Activated CD4-positive, alpha-beta memory T cell treated with anti-CD3 and anti-CD28 coated beads for 36 hours (primary cell): Measurements from ENCODE around the gene CAMTA1. TPM values are rescaled to one million over a fixed set of nuclear protein-coding genes. Genes with fewer than 3 reads are reported as not detected.

Source experiments
- CTCF ChIA-PET: fragments of 350-600 bp; sonication (Branson Sonifier 250); formaldehyde crosslinking; loops from one replicate; lab custom pipeline; 2021; ENCODE audit warnings: antibody characterized with exemption, inconsistent platforms; lab: Charles Lee
- POLR2A ChIA-PET: fragments of 350-600 bp; sonication (Branson Sonifier 250); formaldehyde crosslinking; loops from one replicate; lab custom pipeline; 2021; ENCODE audit warnings: antibody characterized with exemption; lab: Charles Lee
- DNase-seq: peaks from one replicate; pipeline ENCODE4 v3.0.0-alpha.2; 2020
- H3K27ac Mint-ChIP-seq: one replicate; pipeline ENCODE4 v1.8.0; 2021; ENCODE audit warnings: mixed read lengths
- H3K27me3 Mint-ChIP-seq: one replicate; pipeline ENCODE4 v1.8.0; 2021; ENCODE audit warnings: mixed read lengths
- H3K36me3 Mint-ChIP-seq: one replicate; pipeline ENCODE4 v1.8.0; 2021; ENCODE audit warnings: mixed read lengths
- H3K4me1 Mint-ChIP-seq: one replicate; pipeline ENCODE4 v1.8.0; 2021; ENCODE audit warnings: low read depth, mixed read lengths
- H3K4me3 Mint-ChIP-seq: one replicate; pipeline ENCODE4 v1.8.0; 2021; ENCODE audit warnings: mild to moderate bottlenecking, mixed read lengths
- H3K9me3 Mint-ChIP-seq: one replicate; pipeline ENCODE4 v1.8.0; 2021; ENCODE audit warnings: mixed read lengths
- intact Hi-C: fragments of 100-400 bp; cut with micrococcal nuclease; formaldehyde crosslinking; loops from one replicate; pipeline ENCODE4 v1.15.1; 2023
- total RNA-seq, 2 experiments: library from RNA; stranded (reverse); gene quantifications; one replicate each; pipeline ENCODE4 v1.2.3, GENCODE V29; 2021

Gene CAMTA1
- total RNA-seq, 2 experiments from 2014 or later: 64.7 to 68.9 TPM

DNA sequence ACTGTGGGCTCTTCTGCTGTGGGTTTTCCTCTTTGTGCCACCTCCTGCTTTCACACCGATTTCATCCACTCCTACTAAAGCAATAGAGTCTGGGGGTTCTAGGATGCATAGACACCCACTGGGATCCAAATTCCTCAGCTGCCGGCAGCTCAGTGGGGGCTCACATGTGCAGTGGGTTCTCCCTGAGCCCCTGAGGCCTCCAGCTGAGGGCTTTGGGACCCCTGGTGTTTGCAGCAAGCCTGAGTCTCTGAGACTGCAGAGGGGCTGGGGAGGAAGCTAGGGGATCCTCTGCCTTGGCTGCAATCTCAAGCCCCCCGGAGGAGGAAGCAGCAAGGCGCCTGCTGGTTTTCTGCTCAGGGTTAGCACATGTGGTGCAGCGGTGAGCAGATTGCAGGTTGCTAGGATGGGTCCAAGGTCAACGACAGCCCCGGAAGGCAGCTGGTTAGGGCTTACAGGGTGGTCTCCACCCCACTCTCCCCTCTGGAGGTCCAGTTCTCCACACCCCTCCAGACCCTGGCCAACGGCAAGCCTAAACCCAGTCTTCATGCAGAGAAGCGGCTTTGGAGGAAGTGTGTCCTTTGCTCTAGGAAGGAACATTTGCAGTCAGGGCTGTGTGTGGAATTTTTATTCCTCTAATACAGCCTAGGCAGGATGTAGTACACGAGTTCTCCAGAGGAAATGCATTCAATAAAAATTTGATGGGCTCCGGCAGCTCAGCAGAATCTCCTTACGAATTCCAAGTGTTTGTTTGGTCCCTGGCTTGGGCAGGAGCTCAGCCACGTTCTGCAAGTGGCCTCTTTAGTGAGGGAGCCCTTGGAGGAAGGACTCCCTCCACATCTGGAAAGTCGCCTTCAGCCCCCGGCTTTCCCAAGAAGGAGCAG, 716.7 kb downstream of the CAMTA1 start:
- POLR2A ChIA-PET: no interaction called here
- H3K27ac Mint-ChIP-seq: no peak overlapping the region
- CTCF ChIA-PET: no interaction called here
- no peaks in the 10 kb centered on the region for H3K27me3 Mint-ChIP-seq
- intact Hi-C loops: no loop called here
- H3K9me3 Mint-ChIP-seq: no peaks in the 10 kb centered on the region
- H3K4me3 Mint-ChIP-seq: no peak overlapping the region
- no peaks in the 10 kb centered on the region for H3K4me1 Mint-ChIP-seq
- DNase-seq: no peak
- no peaks in the 10 kb centered on the region for H3K36me3 Mint-ChIP-seq

DNA sequence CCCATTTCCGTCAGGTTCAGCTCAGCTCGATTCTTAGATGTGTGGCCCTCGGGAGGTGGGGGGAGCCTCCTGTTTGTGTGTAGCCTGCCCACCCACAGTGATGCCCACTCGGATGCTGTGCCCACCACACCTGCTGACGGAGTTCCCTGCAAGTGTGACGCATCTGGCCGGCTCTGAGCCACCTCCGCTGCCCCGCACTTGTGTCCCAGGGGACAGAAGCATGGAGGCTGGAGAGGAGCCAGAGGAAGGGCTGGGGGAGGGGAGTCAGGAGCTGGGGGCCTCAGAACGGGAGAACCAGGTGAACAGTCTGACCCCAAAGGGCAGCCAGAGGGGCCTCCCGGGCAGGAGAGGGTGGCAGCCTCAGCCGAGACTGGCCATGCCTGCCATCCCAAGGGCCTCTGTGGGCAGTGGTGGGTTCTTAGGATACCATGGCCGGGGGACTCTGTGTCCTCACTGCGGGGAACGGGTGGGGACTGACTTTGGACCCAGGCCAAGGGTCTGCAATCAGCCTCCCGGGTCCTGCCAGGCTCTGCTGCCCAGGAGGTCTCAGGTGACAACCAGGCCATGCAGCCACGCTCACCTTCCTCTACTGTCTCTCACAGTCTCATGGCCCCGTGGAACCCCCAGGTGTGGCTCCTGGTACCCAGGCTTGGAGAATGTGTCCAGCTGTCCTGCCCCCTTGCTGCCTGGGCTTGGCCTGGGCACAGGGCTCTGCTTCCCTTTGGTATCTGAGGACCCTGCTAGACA, 718.6 kb downstream of the CAMTA1 start:
- no peak overlapping the region for H3K4me3 Mint-ChIP-seq
- CTCF ChIA-PET: no interaction called here
- no peaks in the 10 kb centered on the region for H3K9me3 Mint-ChIP-seq
- H3K4me1 Mint-ChIP-seq: no peaks in the 10 kb centered on the region
- H3K27me3 Mint-ChIP-seq: no peaks in the 10 kb centered on the region
- no peak overlapping the region for H3K27ac Mint-ChIP-seq
- no peaks in the 10 kb centered on the region for H3K36me3 Mint-ChIP-seq
- POLR2A ChIA-PET: no interaction called here
- intact Hi-C loops: no loop called here
- DNase-seq: no peak

DNA sequence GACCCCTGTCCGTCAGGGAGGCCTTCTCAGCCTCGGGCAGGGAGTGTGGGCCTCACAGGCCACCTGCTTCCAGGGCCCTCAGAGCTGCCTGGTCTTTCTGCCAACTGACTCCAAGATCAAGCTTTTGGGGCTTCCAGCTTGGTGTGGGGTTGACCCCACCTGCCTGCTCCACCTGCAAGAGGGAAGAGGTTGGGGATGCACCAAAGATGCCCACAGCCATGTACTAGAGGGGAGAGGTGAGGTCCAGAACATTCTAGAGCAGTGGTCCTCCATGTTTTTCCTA, 719.1 kb downstream of the CAMTA1 start:
- intact Hi-C loops: no loop called here
- no peak overlapping the region for H3K4me3 Mint-ChIP-seq
- CTCF ChIA-PET: no interaction called here
- POLR2A ChIA-PET: no interaction called here
- no peaks in the 10 kb centered on the region for H3K9me3 Mint-ChIP-seq
- H3K4me1 Mint-ChIP-seq: no peaks in the 10 kb centered on the region
- no peak overlapping the region for H3K27ac Mint-ChIP-seq
- no peak for DNase-seq
- H3K36me3 Mint-ChIP-seq: no peaks in the 10 kb centered on the region
- no peaks in the 10 kb centered on the region for H3K27me3 Mint-ChIP-seq

DNA sequence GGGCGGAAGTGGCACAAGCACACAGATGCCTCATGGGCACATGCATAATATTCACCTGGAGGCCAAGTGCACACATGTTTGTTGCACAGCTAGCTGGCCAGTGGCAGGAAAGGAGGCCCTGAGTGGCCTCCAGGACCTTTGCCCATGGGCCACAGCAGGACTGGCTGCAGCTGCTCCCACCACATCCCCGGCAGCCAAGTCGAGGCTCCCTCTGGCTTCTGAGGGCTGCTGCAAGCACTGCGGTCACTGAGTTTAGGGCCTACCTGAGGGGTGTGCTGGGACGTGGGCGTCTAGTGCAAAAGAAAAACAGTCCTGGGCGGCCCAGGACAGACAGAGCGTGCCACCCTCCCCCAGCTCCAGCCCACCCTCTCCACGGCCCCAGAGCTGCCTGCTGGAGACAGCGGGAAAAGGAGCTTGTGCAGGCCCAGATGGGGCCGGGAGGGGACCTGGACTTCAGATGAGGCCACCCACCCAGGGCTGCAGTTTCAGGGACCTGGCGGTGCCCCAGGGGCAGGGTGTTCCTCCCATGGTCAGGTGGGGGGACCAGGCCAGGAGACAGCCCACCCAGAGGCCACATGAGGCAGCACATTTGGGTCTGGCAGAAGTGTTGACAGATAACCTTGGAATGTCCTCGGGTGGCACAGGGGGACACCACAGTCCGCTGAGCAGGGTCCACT, 720.0 kb downstream of the CAMTA1 start:
- POLR2A ChIA-PET: no interaction called here
- no peaks in the 10 kb centered on the region for H3K36me3 Mint-ChIP-seq
- intact Hi-C loops: no loop called here
- H3K4me3 Mint-ChIP-seq: no peak overlapping the region
- no peaks in the 10 kb centered on the region for H3K9me3 Mint-ChIP-seq
- CTCF ChIA-PET: no interaction called here
- H3K27ac Mint-ChIP-seq: no peak overlapping the region
- no peaks in the 10 kb centered on the region for H3K27me3 Mint-ChIP-seq
- no peaks in the 10 kb centered on the region for H3K4me1 Mint-ChIP-seq
- DNase-seq: no peak

DNA sequence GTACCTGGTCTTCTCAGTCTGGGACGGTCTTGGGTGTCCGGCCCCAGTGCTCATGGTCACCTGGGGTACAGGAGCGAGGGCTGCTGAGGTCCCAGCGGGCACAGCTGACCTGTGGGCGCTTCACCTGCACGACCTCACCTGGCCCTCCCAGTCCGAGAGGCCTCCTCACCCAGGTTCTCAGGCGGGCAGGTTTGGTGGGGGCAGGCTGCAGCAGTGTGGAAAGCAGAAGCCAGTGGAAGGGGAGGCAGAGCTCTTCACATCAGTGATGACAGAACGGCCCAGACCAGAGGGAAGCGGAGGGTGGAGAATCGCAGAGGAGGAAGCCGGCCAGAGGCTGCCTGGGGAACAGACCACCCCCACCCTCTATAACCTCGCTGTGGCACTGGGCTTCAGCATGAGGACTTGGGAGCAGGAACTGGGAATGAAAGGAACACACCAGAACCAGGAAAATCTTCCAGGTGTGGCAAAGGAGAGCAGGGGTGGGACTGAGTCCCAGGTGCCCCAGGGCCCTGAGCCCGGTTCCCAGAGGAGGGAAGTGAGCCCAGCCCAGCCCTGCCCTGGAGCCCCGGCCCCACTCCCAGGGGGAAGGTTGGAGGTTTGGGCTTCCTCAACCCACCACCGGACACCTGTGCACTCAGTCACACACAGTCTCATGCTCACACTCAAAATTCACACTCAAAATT, 720.7 kb downstream of the CAMTA1 start:
- no peak for DNase-seq
- ChIA-PET POLR2A (no interaction called here), CTCF (no interaction called here)
- Mint-ChIP-seq H3K27me3 (no peaks in the 10 kb centered on the region), H3K36me3 (no peaks in the 10 kb centered on the region), H3K4me3 (no peak overlapping the region), H3K4me1 (no peaks in the 10 kb centered on the region), H3K9me3 (no peaks in the 10 kb centered on the region), H3K27ac (no peak overlapping the region)
- intact Hi-C loops: no loop called here

DNA sequence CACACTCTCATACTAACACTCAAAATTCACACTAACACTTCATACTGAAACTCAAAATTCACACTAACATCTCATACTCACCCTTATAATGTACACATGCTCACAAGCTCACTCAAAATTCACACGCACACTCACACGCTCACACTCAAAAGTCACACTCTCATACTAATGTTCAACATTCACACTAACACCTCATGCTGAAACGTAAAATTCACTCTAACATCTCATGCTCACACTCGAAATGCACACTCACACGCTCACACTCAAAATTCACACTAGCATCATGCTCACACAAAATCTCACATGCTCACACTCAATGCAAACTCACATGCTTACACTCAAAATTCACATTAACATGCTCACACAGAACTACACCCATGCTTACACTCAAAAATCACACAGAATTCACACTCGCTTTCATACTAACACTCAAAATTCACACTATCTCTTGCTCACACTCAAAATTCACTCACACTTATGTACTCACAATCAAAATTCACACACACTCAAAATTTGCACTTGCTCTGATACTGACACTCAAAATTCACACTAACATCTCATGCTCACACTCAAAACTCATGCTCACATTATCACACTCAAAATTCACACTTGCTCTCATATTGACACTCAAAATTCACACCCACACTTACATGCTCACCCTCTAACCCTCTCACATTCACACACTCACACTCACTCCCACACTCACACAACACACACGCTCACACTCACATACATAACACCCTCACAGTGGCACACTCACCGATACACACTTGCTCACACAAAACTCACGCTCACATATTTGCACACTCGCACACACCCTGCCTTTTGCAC, 721.4 kb downstream of the CAMTA1 start:
- H3K36me3 Mint-ChIP-seq: no peaks in the 10 kb centered on the region
- no peak for DNase-seq
- intact Hi-C loops: no loop called here
- no peak overlapping the region for H3K4me3 Mint-ChIP-seq
- ChIA-PET POLR2A (no interaction called here), CTCF (no interaction called here)
- H3K4me1 Mint-ChIP-seq: no peaks in the 10 kb centered on the region
- no peaks in the 10 kb centered on the region for H3K9me3 Mint-ChIP-seq
- H3K27ac Mint-ChIP-seq: no peak overlapping the region
- no peaks in the 10 kb centered on the region for H3K27me3 Mint-ChIP-seq

DNA sequence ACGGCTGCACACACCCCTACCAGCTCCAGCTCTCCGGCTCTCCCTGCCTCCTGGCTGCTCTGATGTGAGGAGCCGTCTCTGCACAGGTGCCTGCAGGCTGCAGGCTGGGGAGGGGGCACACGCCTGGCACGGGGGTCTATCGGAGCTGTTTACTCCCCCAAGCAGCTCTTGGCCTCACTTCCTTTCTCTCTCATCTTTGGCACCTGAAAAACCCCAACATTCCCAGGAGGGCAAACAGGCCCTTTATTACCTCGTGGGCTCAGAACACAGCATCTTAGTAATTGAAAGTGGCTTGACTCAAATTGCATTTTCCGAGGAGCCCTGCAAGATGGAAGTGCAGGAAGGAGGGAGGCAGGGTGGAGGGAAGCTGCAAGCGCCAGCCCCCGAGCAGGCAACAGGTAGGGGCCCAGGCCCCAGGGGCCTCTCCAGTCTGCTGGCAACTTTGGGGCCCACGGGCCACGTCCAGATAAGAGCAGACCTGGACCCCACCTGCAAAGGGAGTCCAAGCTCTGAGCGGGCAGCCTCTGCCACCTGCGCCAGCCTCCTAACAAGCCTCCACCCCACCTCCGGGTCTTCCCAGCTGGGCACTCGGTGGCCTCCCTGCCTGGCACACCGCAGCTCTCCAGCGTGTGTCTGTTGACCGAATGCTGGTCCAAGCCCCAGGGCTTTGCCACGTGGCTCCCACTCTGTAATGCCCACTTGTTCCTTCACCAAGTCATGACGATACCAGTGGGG, 722.2 kb downstream of the CAMTA1 start:
- H3K4me1 Mint-ChIP-seq: no peaks in the 10 kb centered on the region
- H3K27ac Mint-ChIP-seq: no peak overlapping the region
- intact Hi-C loops: no loop called here
- ChIA-PET POLR2A (no interaction called here), CTCF (no interaction called here)
- DNase-seq: no peak
- H3K27me3 Mint-ChIP-seq: peaks cover 5% of the 10 kb centered on the region
- H3K4me3 Mint-ChIP-seq: no peak overlapping the region
- H3K9me3 Mint-ChIP-seq: no peaks in the 10 kb centered on the region
- no peaks in the 10 kb centered on the region for H3K36me3 Mint-ChIP-seq

DNA sequence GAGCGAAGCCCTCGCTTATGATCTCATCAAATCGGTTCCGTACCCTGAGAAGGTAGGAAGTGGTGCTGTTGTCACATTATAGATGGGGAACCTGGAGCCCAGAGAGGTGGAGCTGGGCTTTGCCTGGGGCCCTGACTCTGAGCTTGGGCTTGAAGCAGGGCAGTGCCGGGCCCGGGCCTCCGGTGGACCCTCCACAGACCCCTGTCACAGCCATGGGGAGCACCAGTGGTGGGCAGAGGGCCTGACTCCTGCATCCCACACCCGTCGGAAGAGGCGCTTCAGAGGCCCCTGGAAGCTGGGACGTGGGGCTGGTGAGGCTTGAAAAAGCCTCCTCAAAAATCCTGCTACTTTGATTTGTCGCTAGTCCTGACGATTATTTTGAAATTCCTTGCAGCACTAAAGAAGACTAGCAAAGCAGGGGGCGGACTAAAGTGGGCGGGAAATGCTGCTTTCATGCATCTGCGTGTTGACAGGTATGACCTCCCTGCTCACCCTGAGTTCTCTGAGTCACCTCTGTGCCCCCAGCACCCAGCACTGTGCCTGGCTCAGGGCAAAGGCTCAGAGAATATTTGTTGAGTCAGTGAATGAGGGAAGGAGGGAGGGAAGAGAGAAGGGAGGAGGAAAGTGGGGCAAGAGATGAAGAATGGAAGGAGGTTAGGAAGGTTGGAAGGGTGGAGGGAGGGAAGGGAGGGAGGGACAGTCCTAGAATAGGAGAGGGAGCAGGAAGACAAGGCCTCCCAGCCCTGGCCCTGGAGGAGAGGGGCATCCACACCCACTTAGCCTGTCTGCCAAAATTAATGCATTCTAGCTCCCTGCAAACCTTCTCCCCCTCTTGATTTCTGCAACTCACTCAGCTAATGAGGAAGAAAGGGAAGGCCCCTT, 723.0 kb downstream of the CAMTA1 start:
- Mint-ChIP-seq H3K4me1 (no peaks in the 10 kb centered on the region), H3K4me3 (no peak overlapping the region), H3K27me3 (peaks cover 10% of the 10 kb centered on the region), H3K9me3 (no peaks in the 10 kb centered on the region), H3K27ac (no peak overlapping the region), H3K36me3 (no peaks in the 10 kb centered on the region)
- ChIA-PET POLR2A (no interaction called here), CTCF (no interaction called here)
- no peak for DNase-seq
- intact Hi-C loops: no loop called here

DNA sequence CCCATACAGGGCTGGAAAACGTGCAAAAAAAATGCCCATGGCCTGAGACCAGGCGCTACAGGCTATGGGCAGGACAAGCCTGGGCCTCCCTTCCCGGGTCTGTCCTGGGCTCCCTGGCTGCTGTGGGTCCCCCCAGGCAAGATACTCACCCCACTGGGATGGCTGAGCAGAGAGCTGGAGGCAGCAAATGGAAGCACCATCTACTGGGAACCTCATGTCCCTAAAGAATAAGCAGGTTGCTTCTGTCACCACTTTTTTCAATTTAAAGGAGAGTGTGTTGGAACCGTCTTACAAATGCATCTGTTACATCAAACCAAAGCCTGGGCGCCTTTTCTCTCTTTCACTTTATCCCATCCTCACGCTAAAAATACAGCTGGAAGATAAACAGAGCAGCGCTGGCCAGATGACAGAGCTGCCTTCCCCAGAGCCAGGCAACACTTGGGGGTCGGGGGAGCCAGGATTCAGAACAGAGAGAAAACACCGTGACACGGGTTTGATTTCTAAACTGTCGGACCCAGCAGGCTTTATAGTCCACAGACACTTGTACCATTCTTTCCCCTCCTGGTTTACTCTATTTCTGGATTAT, 723.8 kb downstream of the CAMTA1 start:
- Mint-ChIP-seq H3K4me1 (no peaks in the 10 kb centered on the region), H3K4me3 (no peak overlapping the region), H3K27ac (no peak overlapping the region), H3K36me3 (no peaks in the 10 kb centered on the region), H3K9me3 (no peaks in the 10 kb centered on the region), H3K27me3 (peaks cover 12% of the 10 kb centered on the region)
- ChIA-PET CTCF (no interaction called here), POLR2A (no interaction called here)
- DNase-seq: no peak
- intact Hi-C loops: no loop called here

DNA sequence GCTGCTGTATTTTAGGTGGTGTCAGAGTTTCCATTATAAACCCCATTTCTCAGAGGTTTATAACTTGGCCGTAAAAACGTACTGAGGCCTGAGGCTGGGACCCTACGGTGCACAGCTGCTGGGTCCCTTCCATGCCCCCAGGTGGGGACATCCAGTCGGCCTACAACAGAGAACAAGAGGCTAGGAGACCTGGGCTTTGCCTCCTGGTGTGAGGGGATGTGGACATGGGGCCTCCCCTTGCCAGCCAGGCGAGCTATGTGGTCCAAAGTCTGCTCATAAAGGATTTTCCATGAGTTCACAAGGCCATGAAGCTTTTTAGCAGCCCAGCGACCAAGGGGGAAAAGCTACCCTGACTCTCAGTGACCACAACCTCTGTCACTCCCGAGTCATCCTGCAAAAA, 724.3 kb downstream of the CAMTA1 start:
- H3K9me3 Mint-ChIP-seq: no peaks in the 10 kb centered on the region
- CTCF ChIA-PET: no interaction called here
- POLR2A ChIA-PET: no interaction called here
- peaks cover 13% of the 10 kb centered on the region for H3K27me3 Mint-ChIP-seq
- intact Hi-C loops: no loop called here
- no peak overlapping the region for H3K4me3 Mint-ChIP-seq
- DNase-seq: no peak
- H3K36me3 Mint-ChIP-seq: no peaks in the 10 kb centered on the region
- no peaks in the 10 kb centered on the region for H3K4me1 Mint-ChIP-seq
- no peak overlapping the region for H3K27ac Mint-ChIP-seq
